HepG2 (cell line): ENCODE measurements around the gene HABP2. TPM values are rescaled to one million over a fixed set of nuclear protein-coding genes. Genes with fewer than 3 reads are reported as not detected.

Source experiments
- ATAC-seq: fragments of 200-7000 bp; cut with Tn5 transposase; 3 replicates; pipeline ENCODE4 v1.9.1; 2020; ENCODE audit warnings: mild to moderate bottlenecking, moderate library complexity
- BruUV-seq: library from RNA; stranded (reverse); fragments of 400-500 nt; replicated peaks from 2 replicates; lab custom pipeline; 2021; lab: Mats Ljungman, UMichigan
- CTCF ChIA-PET: fragments of 300-600 bp; formaldehyde crosslinking; extraction: SDS; loops from one replicate; lab custom pipeline; 2021; ENCODE audit warnings: low total read pairs, inconsistent platforms, low intra/inter-chr PET ratio; lab: Yijun Ruan, JAX
- POLR2A ChIA-PET: fragments of 350-600 bp; sonication (Branson Sonifier 250); formaldehyde crosslinking; loops from one replicate; lab custom pipeline; 2020; ENCODE audit warnings: antibody characterized with exemption, inconsistent platforms; lab: Yijun Ruan, JAX
- DNase-seq: peaks from one replicate; pipeline ENCODE4 v3.0.0-alpha.2; 2015; ENCODE audit warnings: low spot score
- FAIRE-seq: peaks from 3 replicates; lab custom pipeline; 2011; peaks lifted over from hg19 to GRCh38; lab: Jason Lieb, UNC
- H2AFZ ChIP-seq: one replicate; pipeline ENCODE4 v1.6.1; 2011; ENCODE audit warnings: low read length, inconsistent platforms
- H3K27ac ChIP-seq: fragments of 300-600 bp; 3 replicates; pipeline ENCODE4 v1.8.0; 2011; ENCODE audit warnings: mixed run types, mild to moderate bottlenecking, mixed read lengths, low read length, inconsistent platforms; ENCODE audit not compliant: insufficient read depth; ENCODE audit errors: extremely low read length
- H3K27me3 ChIP-seq, 2 experiments: fragments of 200-600 bp in 1 of 2; 2 replicates in 1 of 2; 3 replicates in 1 of 2; pipeline versions ENCODE4 v1.6.0 to v1.8.0; 2011; ENCODE audit warnings: low read length in 2 of 2, mild to moderate bottlenecking in 2 of 2, moderate library complexity in 2 of 2, inconsistent platforms in 1 of 2; ENCODE audit not compliant: insufficient read depth in 2 of 2, control insufficient read depth in 1 of 2
- H3K36me3 ChIP-seq, 2 experiments: fragments of 200-600 bp in 1 of 2; replicated peaks in 1 of 2; 2 replicates in 1 of 2; 3 replicates in 1 of 2; pipeline versions ENCODE4 v1.5.1 to v1.8.0; 2011; ENCODE audit warnings: low read length in 2 of 2, inconsistent platforms in 1 of 2; ENCODE audit not compliant: insufficient read depth in 2 of 2, control insufficient read depth in 1 of 2
- H3K4me1 ChIP-seq: 2 replicates; pipeline ENCODE4 v1.5.1; 2012; ENCODE audit warnings: low read length, inconsistent platforms; ENCODE audit not compliant: insufficient read depth
- H3K4me2 ChIP-seq: 2 replicates; pipeline ENCODE4 v1.6.0; 2011; ENCODE audit warnings: low read depth, low read length, inconsistent platforms
- H3K4me3 ChIP-seq, 3 experiments: fragments of 200-600 bp in 1 of 3; sonication (generic), shearing (Covaris generic) in 1 of 3; replicated peaks in 1 of 3; 2 replicates each; pipeline ENCODE4 v1.5.1; 2011 to 2016; ENCODE audit warnings: low read length in 3 of 3, inconsistent platforms in 2 of 3, low read depth in 2 of 3, mild to moderate bottlenecking in 2 of 3, control low read depth in 1 of 3, mixed read lengths in 1 of 3; ENCODE audit not compliant: insufficient read depth in 1 of 3
- H3K79me2 ChIP-seq: one replicate; pipeline ENCODE4 v1.6.1; 2011; ENCODE audit warnings: low read length, inconsistent platforms; ENCODE audit not compliant: insufficient read depth
- H3K9ac ChIP-seq: 2 replicates; pipeline ENCODE4 v1.6.0; 2011; ENCODE audit warnings: mild to moderate bottlenecking, low read depth, low read length, inconsistent platforms; ENCODE audit not compliant: insufficient read depth
- H3K9me3 ChIP-seq: 2 replicates; pipeline ENCODE4 v1.5.1; 2012; ENCODE audit warnings: mild to moderate bottlenecking, low read length
- H4K20me1 ChIP-seq: 2 replicates; pipeline ENCODE4 v1.6.0; 2011; ENCODE audit warnings: inconsistent platforms, mild to moderate bottlenecking, low read length, moderate library complexity; ENCODE audit not compliant: insufficient read depth
- CREB1 ChIP-seq, 2 experiments: fragments of 450-650 bp in 1 of 2; IDR thresholded peaks; 2 replicates each; pipeline ENCODE4 v1.6.1; 2016 to 2017; ENCODE audit warnings: control low read depth in 1 of 2, mild to moderate bottlenecking in 1 of 2, missing compliant biosample characterization in 1 of 2, missing genetic modification characterization in 1 of 2
- ELF1 ChIP-seq: sonication (generic); formaldehyde crosslinking; IDR thresholded peaks from 2 replicates; pipeline ENCODE4 v1.4.0; 2020; ENCODE audit warnings: missing genetic modification reagents
- FOXA1 ChIP-seq, 2 experiments: fragments of 450-650 bp in 1 of 2; sonication (generic) in 1 of 2; formaldehyde crosslinking in 1 of 2; IDR thresholded peaks; 2 replicates each; pipeline versions ENCODE4 v1.4.0 to v1.6.1; 2016 to 2020; ENCODE audit warnings: missing genetic modification reagents in 1 of 2
- GPBP1L1 ChIP-seq: sonication (generic); formaldehyde crosslinking; IDR thresholded peaks from 2 replicates; pipeline ENCODE4 v1.5.0; 2020; ENCODE audit warnings: mild to moderate bottlenecking, missing genetic modification reagents
- IRX3 ChIP-seq: sonication (generic); formaldehyde crosslinking; IDR thresholded peaks from 2 replicates; pipeline ENCODE4 v1.8.1; 2023; ENCODE audit warnings: mild to moderate bottlenecking, low read depth, missing genetic modification reagents, borderline replicate concordance
- KAT8 ChIP-seq: IDR thresholded peaks from 2 replicates; pipeline ENCODE4 v1.6.1; 2016; ENCODE audit warnings: missing genetic modification reagents, missing compliant biosample characterization
- NFIC ChIP-seq: IDR thresholded peaks from 2 replicates; pipeline ENCODE4 v1.6.1; 2012; ENCODE audit warnings: mild to moderate bottlenecking, low read length, inconsistent platforms
- SALL1 ChIP-seq: sonication (generic); formaldehyde crosslinking; IDR thresholded peaks from 2 replicates; pipeline ENCODE4 v1.8.0; 2022; ENCODE audit warnings: mild to moderate bottlenecking, missing genetic modification reagents
- U2AF1 ChIP-seq: fragments of 200-400 bp; formaldehyde crosslinking; optimal IDR thresholded peaks from 2 replicates; pipeline ENCODE3; 2017; ENCODE audit warnings: mild to moderate bottlenecking, low read depth, low read length
- XRCC5 ChIP-seq: fragments of 200-400 bp; formaldehyde crosslinking; optimal IDR thresholded peaks from 2 replicates; pipeline ENCODE3; 2017; ENCODE audit warnings: mild to moderate bottlenecking, low read length
- ZBTB42 ChIP-seq: sonication (generic); formaldehyde crosslinking; IDR thresholded peaks from 2 replicates; pipeline ENCODE4 v1.5.0; 2020; ENCODE audit warnings: mild to moderate bottlenecking, missing genetic modification reagents
- ZFP36L2 ChIP-seq: sonication (generic); formaldehyde crosslinking; IDR thresholded peaks from 2 replicates; pipeline ENCODE4 v1.4.0; 2020; ENCODE audit warnings: missing genetic modification reagents
- ZNF644 ChIP-seq: IDR thresholded peaks from 2 replicates; pipeline ENCODE4 v1.6.1; 2016; ENCODE audit warnings: low read depth
- ZNF75D ChIP-seq: sonication (generic); formaldehyde crosslinking; IDR thresholded peaks from 2 replicates; pipeline ENCODE4 v1.8.1; 2023; ENCODE audit warnings: missing genetic modification reagents, mild to moderate bottlenecking, borderline replicate concordance
- ZNF879 ChIP-seq: sonication (generic); formaldehyde crosslinking; IDR thresholded peaks from 2 replicates; pipeline ENCODE4 v1.8.1; 2023; ENCODE audit warnings: missing genetic modification reagents
- WGBS: methylation state at CpG from one replicate; pipeline ENCODE4 v1.1.6; 2017; ENCODE audit warnings: low lambda C conversion rate; 5-methylcytosine and 5-hydroxymethylcytosine counted together
- in situ Hi-C: cut with HindIII; loops from 2 replicates; pipeline ENCODE4 v1.10.0; 2017; ENCODE audit warnings: low pct_unique_long_range_greater_than_20kb; ENCODE audit not compliant: extremely low pct_ligation_motif_present
- intact Hi-C: fragments of 100-400 bp; cut with micrococcal nuclease; formaldehyde crosslinking; loops from one replicate; pipeline ENCODE4 v1.10.0; 2022; ENCODE audit not compliant: unreplicated experiment
- polyA plus RNA-seq, 8 experiments: library from polyadenylated mRNA; depleted of rRNA in 3 of 8; stranded (reverse) in 7 of 8; unstranded in 1 of 8; fragments of >200 nt; fragmentation: Illumina TruSeq in 4 of 8; extraction: Trizol in 4 of 8; gene quantifications; 2 replicates each; pipeline versions ENCODE4 v1.2.1 to v1.2.3, GENCODE V29; 2011 to 2016; ENCODE audit warnings: low read depth in 4 of 8, missing spikeins in 1 of 8, mixed read lengths in 1 of 8; ENCODE audit not compliant: insufficient read depth in 1 of 8
- total RNA-seq, 5 experiments: library from RNA; depleted of rRNA; stranded (reverse); fragments of >200 nt; fragmentation: Illumina TruSeq; extraction: Trizol; gene quantifications; 2 replicates each; pipeline ENCODE4 v1.2.3, GENCODE V29; 2016; ENCODE audit warnings: low read depth in 1 of 5
- TF ChIP-seq, protein P1 (sequence below): IDR thresholded peaks from 2 replicates; pipeline ENCODE4 v1.6.1; 2016; ENCODE audit warnings: mild to moderate bottlenecking
- TF ChIP-seq, protein P2 (sequence below): sonication (generic); formaldehyde crosslinking; IDR thresholded peaks from 2 replicates; pipeline ENCODE4 v1.4.0; 2020; ENCODE audit warnings: missing genetic modification reagents, borderline replicate concordance

Gene HABP2
- total and polyA plus RNA-seq, 2 of the 13 experiments (the other 11 are each of a cell fraction or from before 2014, with no cell fraction given): 0.12 to 0.13 TPM

- WGBS: 44% methylated on average over 11 of the region's 12 CpGs
- TF ChIP-seq U2AF1 (no peak), NFIC (no peak), ZNF644 (CRISPR knock-in tag) (no peak), FOXA1 (IDR thresholded peaks at IDR 0.05) (no peak), FOXA1 (CRISPR knock-in tag; IDR thresholded peaks at IDR 0.05) (no peak), KAT8 (CRISPR knock-in tag) (no peak), SALL1 (no peak), ELF1 (no peak), CREB1 (IDR thresholded peaks at IDR 0.05) (no peak), CREB1 (CRISPR knock-in tag; IDR thresholded peaks at IDR 0.05) (no peak), ZFP36L2 (no peak), XRCC5 (no peak), IRX3 (CRISPR knock-in tag) (no peak), ZBTB42 (CRISPR knock-in tag) (no peak), ZNF75D (CRISPR knock-in tag) (no peak), ZNF879 (CRISPR knock-in tag) (no peak), GPBP1L1 (CRISPR knock-in tag) (no peak)
- TF ChIP-seq, protein P1, sequence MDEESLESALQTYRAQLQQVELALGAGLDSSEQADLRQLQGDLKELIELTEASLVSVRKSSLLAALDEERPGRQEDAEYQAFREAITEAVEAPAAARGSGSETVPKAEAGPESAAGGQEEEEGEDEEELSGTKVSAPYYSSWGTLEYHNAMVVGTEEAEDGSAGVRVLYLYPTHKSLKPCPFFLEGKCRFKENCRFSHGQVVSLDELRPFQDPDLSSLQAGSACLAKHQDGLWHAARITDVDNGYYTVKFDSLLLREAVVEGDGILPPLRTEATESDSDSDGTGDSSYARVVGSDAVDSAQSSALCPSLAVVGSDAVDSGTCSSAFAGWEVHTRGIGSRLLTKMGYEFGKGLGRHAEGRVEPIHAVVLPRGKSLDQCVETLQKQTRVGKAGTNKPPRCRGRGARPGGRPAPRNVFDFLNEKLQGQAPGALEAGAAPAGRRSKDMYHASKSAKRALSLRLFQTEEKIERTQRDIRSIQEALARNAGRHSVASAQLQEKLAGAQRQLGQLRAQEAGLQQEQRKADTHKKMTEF (CRISPR knock-in tag): no peak
- TF ChIP-seq, protein P2, sequence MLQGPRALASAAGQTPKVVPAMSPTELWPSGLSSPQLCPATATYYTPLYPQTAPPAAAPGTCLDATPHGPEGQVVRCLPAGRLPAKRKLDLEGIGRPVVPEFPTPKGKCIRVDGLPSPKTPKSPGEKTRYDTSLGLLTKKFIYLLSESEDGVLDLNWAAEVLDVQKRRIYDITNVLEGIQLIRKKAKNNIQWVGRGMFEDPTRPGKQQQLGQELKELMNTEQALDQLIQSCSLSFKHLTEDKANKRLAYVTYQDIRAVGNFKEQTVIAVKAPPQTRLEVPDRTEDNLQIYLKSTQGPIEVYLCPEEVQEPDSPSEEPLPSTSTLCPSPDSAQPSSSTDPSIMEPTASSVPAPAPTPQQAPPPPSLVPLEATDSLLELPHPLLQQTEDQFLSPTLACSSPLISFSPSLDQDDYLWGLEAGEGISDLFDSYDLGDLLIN (CRISPR knock-in tag): no peak
Observed at GRCh38 chr10:113604572-113604971, 51.7 kb downstream of the HABP2 start.

More at GRCh38 chr10:113604572-113604971, 51.7 kb downstream of the HABP2 start:
- Histone ChIP-seq H3K4me2 (no peak overlapping the region), H3K4me3 (no peak overlapping the region), H3K79me2 (no peaks in the 10 kb centered on the region), H3K9ac (no peak overlapping the region), H4K20me1 (no peaks in the 10 kb centered on the region), H3K27ac (no peak overlapping the region), H3K27me3 (no peaks in the 10 kb centered on the region), H3K9me3 (no peaks in the 10 kb centered on the region), H3K36me3 (no peaks in the 10 kb centered on the region), H2AFZ (no peak overlapping the region), H3K4me1 (no peaks in the 10 kb centered on the region)
- ChIA-PET POLR2A (no interaction called here), CTCF (no interaction called here)
- in situ Hi-C loops: no loop called here
- no TSS peak for BruUV-seq
- no peak for ATAC-seq
- no peak for FAIRE-seq
- no peak for DNase-seq
- intact Hi-C loops: no loop called here
